Activated CD8-positive, alpha-beta T cell treated with anti-CD3 and anti-CD28 coated beads for 36 hours (primary cell): ENCODE data around the gene ARR3. TPM values are rescaled to one million over a fixed set of nuclear protein-coding genes. Genes with fewer than 3 reads are reported as not detected.

Experiments used
- ATAC-seq: fragments of 200-7000 bp; cut with Tn5 transposase; one replicate; pipeline ENCODE4 v1.10.0; 2021; ENCODE audit warnings: mild to moderate bottlenecking, moderate library complexity
- CTCF ChIA-PET: fragments of 350-600 bp; sonication (Branson Sonifier 250); formaldehyde crosslinking; loops from one replicate; lab custom pipeline; 2021; ENCODE audit warnings: antibody characterized with exemption; lab: Charles Lee
- POLR2A ChIA-PET: fragments of 350-600 bp; sonication (Branson Sonifier 250); formaldehyde crosslinking; loops from one replicate; lab custom pipeline; 2021; ENCODE audit warnings: antibody characterized with exemption; lab: Charles Lee
- DNase-seq: peaks from one replicate; pipeline ENCODE4 v3.0.0-alpha.2; 2020
- H3K27ac Mint-ChIP-seq: one replicate; pipeline ENCODE4 v1.8.0; 2021; ENCODE audit warnings: mild to moderate bottlenecking, mixed read lengths
- H3K27me3 Mint-ChIP-seq: one replicate; pipeline ENCODE4 v1.8.0; 2021; ENCODE audit warnings: mixed read lengths
- H3K36me3 Mint-ChIP-seq: one replicate; pipeline ENCODE4 v1.8.0; 2021; ENCODE audit warnings: low read depth, mixed read lengths
- H3K4me1 Mint-ChIP-seq: one replicate; pipeline ENCODE4 v1.8.0; 2021; ENCODE audit warnings: low read depth, mixed read lengths
- H3K4me3 Mint-ChIP-seq: one replicate; pipeline ENCODE4 v1.8.0; 2021; ENCODE audit warnings: mild to moderate bottlenecking, moderate library complexity, mixed read lengths
- H3K9me3 Mint-ChIP-seq: one replicate; pipeline ENCODE4 v1.8.0; 2021; ENCODE audit warnings: mixed read lengths
- intact Hi-C: fragments of 100-400 bp; cut with micrococcal nuclease; formaldehyde crosslinking; loops from one replicate; pipeline ENCODE4 v1.10.0; 2022
- total RNA-seq, 2 experiments: library from RNA; stranded (reverse); gene quantifications; one replicate each; pipeline ENCODE4 v1.2.3, GENCODE V29; 2021
- TF ChIP-seq, protein P1 (sequence below): fragments of 200-600 bp; IDR thresholded peaks from one replicate; pipeline ENCODE4 v1.8.0; 2022; ENCODE audit warnings: antibody characterized with exemption, mild to moderate bottlenecking

Gene ARR3
- total RNA-seq = not detected

DNA sequence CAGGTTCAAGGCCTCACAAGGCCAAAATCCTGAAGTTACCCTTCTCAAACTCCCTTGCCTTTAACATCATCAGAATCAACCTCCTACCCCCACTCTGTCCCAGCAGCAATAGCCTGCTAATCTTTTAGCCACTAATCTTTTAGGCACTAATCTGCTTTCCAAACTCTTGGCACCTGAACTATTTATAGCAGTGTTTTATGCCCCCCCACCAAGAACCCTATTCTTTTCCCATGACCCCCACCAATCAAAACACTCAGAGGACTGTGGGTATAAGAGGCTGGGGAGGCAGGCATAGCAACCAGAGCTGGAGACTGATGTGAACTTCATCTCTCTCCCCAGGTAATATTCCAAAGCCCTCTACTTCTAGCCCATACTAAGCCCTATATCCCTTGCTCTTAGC is at the start of gene ARR3:
ARR3 (plus strand) TSS at position 301 of the 400 bp plus-strand sequence. CDS start 1,052 bp downstream, outside the sequence.
- Mint-ChIP-seq H3K9me3 (no peaks in the 10 kb centered on the region), H3K4me1 (no peaks in the 10 kb centered on the region), H3K4me3 (no peak within 1 kb of the TSS), H3K27me3 (no peaks in the 10 kb centered on the region), H3K27ac (no peak within 1 kb of the TSS), H3K36me3 (no peaks in the 10 kb centered on the region)
- TF ChIP-seq, protein P1, sequence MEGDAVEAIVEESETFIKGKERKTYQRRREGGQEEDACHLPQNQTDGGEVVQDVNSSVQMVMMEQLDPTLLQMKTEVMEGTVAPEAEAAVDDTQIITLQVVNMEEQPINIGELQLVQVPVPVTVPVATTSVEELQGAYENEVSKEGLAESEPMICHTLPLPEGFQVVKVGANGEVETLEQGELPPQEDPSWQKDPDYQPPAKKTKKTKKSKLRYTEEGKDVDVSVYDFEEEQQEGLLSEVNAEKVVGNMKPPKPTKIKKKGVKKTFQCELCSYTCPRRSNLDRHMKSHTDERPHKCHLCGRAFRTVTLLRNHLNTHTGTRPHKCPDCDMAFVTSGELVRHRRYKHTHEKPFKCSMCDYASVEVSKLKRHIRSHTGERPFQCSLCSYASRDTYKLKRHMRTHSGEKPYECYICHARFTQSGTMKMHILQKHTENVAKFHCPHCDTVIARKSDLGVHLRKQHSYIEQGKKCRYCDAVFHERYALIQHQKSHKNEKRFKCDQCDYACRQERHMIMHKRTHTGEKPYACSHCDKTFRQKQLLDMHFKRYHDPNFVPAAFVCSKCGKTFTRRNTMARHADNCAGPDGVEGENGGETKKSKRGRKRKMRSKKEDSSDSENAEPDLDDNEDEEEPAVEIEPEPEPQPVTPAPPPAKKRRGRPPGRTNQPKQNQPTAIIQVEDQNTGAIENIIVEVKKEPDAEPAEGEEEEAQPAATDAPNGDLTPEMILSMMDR = no peak
- ATAC-seq (no peak), DNase-seq (no peak)
- ChIA-PET POLR2A (no interaction called here), CTCF (no interaction called here)
- intact Hi-C loops = no loop called here

DNA sequence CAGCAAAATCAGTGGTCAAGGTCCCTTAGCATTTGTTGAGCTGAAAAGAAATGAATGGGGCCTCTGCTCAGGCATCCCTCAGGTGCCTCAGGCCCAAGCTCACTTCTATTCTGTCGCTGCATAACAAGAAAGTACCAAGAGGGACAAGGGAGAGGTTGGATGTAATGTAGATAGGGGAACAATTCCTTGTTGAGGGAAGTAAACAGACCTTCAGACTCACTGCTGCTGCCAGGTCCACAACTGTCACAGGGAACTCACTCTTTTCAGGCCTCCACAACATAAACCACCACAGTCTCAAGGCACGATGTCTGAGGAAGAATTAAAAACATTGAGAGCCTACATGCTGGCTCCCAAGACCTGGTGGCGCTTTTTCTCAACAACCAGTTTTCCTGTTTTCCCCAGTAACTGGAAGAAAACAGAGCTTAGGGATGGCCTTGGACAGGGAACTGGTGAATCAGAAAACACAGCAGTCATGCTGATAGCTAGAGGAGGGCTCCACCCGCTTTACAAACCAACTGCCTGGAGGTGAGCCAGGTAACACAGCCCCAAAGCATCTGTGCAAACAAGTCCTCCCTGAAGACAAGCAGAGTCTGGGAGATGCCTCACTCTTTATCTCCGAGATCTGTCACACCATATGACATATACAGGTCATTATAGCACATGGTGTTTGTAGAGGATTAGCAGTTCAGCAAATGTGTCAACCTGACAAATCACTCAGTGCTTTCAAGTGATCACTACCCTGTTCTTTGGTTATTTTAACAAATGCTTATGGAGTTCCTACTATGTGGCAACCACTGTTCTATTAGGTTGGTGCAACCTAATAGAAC is 48.0 kb upstream of the ARR3 start:
- no peaks in the 10 kb centered on the region for H3K36me3 Mint-ChIP-seq
- intact Hi-C loops = no loop called here
- DNase-seq (no peak), ATAC-seq (no peak)
- TF ChIP-seq, protein P1 = no peak
- ChIA-PET POLR2A (no interaction called here), CTCF (no interaction called here)
- H3K4me3 Mint-ChIP-seq = no peak overlapping the region
- no peaks in the 10 kb centered on the region for H3K4me1 Mint-ChIP-seq
- H3K27ac Mint-ChIP-seq = no peak overlapping the region
- no peaks in the 10 kb centered on the region for H3K27me3 Mint-ChIP-seq
- no peaks in the 10 kb centered on the region for H3K9me3 Mint-ChIP-seq

DNA sequence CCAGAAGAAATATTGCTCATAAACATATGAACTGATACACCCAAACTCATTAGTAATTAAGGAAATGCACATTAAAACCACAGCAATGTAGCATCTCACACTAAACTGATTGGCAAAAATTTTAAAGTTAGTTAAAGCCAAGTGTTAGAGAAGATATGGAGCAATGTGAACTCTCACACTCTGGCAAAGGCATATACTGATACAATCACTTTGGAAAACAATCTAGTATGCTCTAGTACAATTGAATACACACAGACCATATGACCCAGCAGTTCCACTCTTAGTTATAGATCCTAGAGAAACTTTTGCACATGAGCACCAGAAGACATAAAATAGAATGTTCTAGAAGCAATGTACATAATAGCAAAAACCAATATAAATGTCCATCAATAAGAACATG is 42.1 kb upstream of the ARR3 start:
- no peaks in the 10 kb centered on the region for H3K9me3 Mint-ChIP-seq
- no peaks in the 10 kb centered on the region for H3K36me3 Mint-ChIP-seq
- CTCF ChIA-PET = interaction anchor here (1.1 kb wide), 1 partner anchor 129 kb away, joined by 3 read pairs; no protein-coding TSS in a partner anchor
- no peaks in the 10 kb centered on the region for H3K4me1 Mint-ChIP-seq
- H3K27me3 Mint-ChIP-seq = no peaks in the 10 kb centered on the region
- no peak overlapping the region for H3K4me3 Mint-ChIP-seq
- TF ChIP-seq, protein P1 = no peak
- DNase-seq = no peak
- no peak for ATAC-seq
- intact Hi-C loops = no loop called here
- POLR2A ChIA-PET = no interaction called here
- H3K27ac Mint-ChIP-seq = no peak overlapping the region

DNA sequence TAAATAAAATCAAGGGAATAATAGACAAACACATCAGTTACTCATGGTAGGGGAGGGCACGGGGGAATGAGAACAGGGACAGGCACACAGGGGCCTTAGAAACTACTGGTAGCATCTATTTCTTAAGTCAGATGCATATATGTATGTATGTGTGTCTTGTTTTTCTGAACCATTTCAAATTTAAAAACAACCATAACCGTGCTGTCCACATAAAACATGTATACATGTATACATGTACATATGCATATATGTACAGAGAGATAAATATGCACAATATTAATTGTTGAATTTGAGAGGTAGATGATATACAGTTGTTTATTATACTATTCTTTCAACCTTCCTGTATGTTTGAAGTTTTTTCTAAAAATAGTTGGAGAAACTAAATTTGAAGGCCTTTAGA is 41.4 kb upstream of the ARR3 start:
- Mint-ChIP-seq H3K27ac (no peak overlapping the region), H3K4me1 (no peaks in the 10 kb centered on the region), H3K9me3 (no peaks in the 10 kb centered on the region), H3K4me3 (no peak overlapping the region), H3K36me3 (no peaks in the 10 kb centered on the region), H3K27me3 (no peaks in the 10 kb centered on the region)
- no peak for DNase-seq
- intact Hi-C loops = no loop called here
- ATAC-seq = no peak
- CTCF ChIA-PET = no interaction called here
- TF ChIP-seq, protein P1 = no peak
- POLR2A ChIA-PET = no interaction called here

DNA sequence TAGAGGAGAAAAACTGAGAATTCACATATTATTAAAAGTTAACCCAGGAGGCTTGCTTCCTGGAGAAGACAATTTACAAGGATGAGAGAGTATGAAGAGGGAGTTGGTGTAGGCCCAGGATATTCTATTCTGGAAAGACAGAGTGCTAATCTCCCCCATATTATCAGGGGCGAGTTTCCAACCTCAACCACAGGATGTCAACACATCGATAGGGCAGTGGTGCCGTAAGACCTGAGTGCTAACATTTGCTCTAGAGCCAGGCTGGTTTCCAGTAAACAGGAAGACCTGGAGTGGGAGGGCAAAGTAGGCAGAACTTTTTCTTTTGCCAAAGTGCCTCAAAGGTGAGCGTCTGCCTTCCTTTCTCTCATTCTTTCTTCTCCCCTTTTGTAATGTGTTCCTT is 36.5 kb upstream of the ARR3 start:
- H3K36me3 Mint-ChIP-seq = no peaks in the 10 kb centered on the region
- no peak overlapping the region for H3K27ac Mint-ChIP-seq
- H3K4me1 Mint-ChIP-seq = peaks cover 8% of the 10 kb centered on the region
- no peak for DNase-seq
- H3K4me3 Mint-ChIP-seq = no peak overlapping the region
- ChIA-PET CTCF (no interaction called here), POLR2A (no interaction called here)
- TF ChIP-seq, protein P1 = no peak
- ATAC-seq = no peak
- no peaks in the 10 kb centered on the region for H3K27me3 Mint-ChIP-seq
- intact Hi-C loops = no loop called here
- H3K9me3 Mint-ChIP-seq = no peaks in the 10 kb centered on the region
